Tibial nerve (tissue), 4 donors: Measurements from ENCODE around the gene ATAD3A. TPM values are rescaled to one million over a fixed set of nuclear protein-coding genes. Genes with fewer than 3 reads are reported as not detected.

Source experiments
- DNase-seq, 2 donors: peaks; one replicate each; pipeline ENCODE4 v3.0.0-alpha.2; 2019; ENCODE audit warnings: low spot score in 2 of 2
- H3K27ac ChIP-seq, 4 donors: fragments of 200-600 bp; sonication (generic) in 3 of 4; one replicate each; pipeline ENCODE4 v1.5.1; 2017 to 2019; ENCODE audit warnings: mild to moderate bottlenecking in 1 of 4
- H3K27me3 ChIP-seq, 2 donors: fragments of 200-600 bp; sonication (generic) in 1 of 2; one replicate each; pipeline versions ENCODE4 v1.5.1 to v1.6.0; 2017 to 2019
- H3K36me3 ChIP-seq, 3 donors: fragments of 200-600 bp; sonication (generic); one replicate each; pipeline ENCODE4 v1.5.1; 2018 to 2019
- H3K4me1 ChIP-seq, 4 donors: fragments of 200-600 bp; sonication (generic) in 3 of 4; one replicate each; pipeline ENCODE4 v1.5.1; 2017 to 2019
- H3K4me3 ChIP-seq, 4 donors: fragments of 200-600 bp; sonication (generic) in 3 of 4; one replicate each; pipeline ENCODE4 v1.5.1; 2017 to 2019; ENCODE audit warnings: mild to moderate bottlenecking in 1 of 4, moderate library complexity in 1 of 4
- H3K9me3 ChIP-seq, 4 donors: fragments of 200-600 bp; sonication (generic) in 3 of 4; one replicate each; pipeline ENCODE4 v1.5.1; 2017 to 2019
- CTCF ChIP-seq, 5 experiments: fragments of 200-600 bp in 3 of 5; fragments of 450-650 bp in 2 of 5; sonication (generic) in 3 of 5; IDR thresholded peaks; one replicate each; pipeline ENCODE4 v1.5.1; 2016 to 2019; ENCODE audit warnings: antibody characterized with exemption in 5 of 5, mild to moderate bottlenecking in 3 of 5, moderate library complexity in 2 of 5
- EP300 ChIP-seq, 2 donors: sonication (generic); formaldehyde crosslinking; IDR thresholded peaks; one replicate each; pipeline ENCODE4 v1.6.1; 2017; ENCODE audit warnings: antibody characterized with exemption in 2 of 2, mild to moderate bottlenecking in 1 of 2
- POLR2A ChIP-seq, 2 donors: fragments of 450-650 bp; IDR thresholded peaks; one replicate each; pipeline ENCODE4 v1.6.1; 2017; ENCODE audit warnings: antibody characterized with exemption in 2 of 2, mild to moderate bottlenecking in 2 of 2, moderate library complexity in 2 of 2
- WGBS, 2 donors: methylation state at CpG; one replicate each; pipeline ENCODE4 v1.1.5; 2018; 5-methylcytosine and 5-hydroxymethylcytosine counted together
- total RNA-seq, 4 donors: library from RNA; depleted of rRNA; stranded (reverse); fragments of >200 nt; gene quantifications; one replicate each; pipeline ENCODE4 v1.1.0, GENCODE V29; 2016

Gene ATAD3A
- total RNA-seq, 4 donors from 2014 or later = 19.6 to 47.4 (median 27.0) TPM

- no peak overlapping the region for H3K27ac ChIP-seq
- no peak for TF ChIP-seq POLR2A (IDR thresholded peaks at IDR 0.05)
- TF ChIP-seq CTCF (IDR thresholded peaks at IDR 0.05) = no peak
- TF ChIP-seq EP300 (IDR thresholded peaks at IDR 0.05) = no peak
- DNase-seq = no peak
- no peaks in the 10 kb centered on the region for H3K9me3 ChIP-seq
- no peaks in the 10 kb centered on the region for H3K27me3 ChIP-seq
- H3K4me1 ChIP-seq = peaks cover 0 to 19% (median 4%) of the 10 kb centered on the region in 4 donors
- WGBS, 2 donors = 79 to 85% methylated on average over 9 of the region's 9 CpGs
- H3K4me3 ChIP-seq = no peak overlapping the region
- H3K36me3 ChIP-seq = peaks cover 0 to 34% (median 0%) of the 10 kb centered on the region in 3 donors
Measured at GRCh38 chr1:1547011-1547410, 35.0 kb downstream of the ATAD3A start.

GRCh38 chr1:1547476-1547875, 35.5 kb downstream of the ATAD3A start:
- no peaks in the 10 kb centered on the region for H3K27me3 ChIP-seq
- no peak for DNase-seq
- TF ChIP-seq POLR2A (IDR thresholded peaks at IDR 0.05) (no peak), EP300 (IDR thresholded peaks at IDR 0.05) (no peak), CTCF (IDR thresholded peaks at IDR 0.05) (no peak)
- no peak overlapping the region for H3K27ac ChIP-seq
- WGBS, 2 donors = 93 to 97% methylated on average over 19 of the region's 19 CpGs
- no peak overlapping the region for H3K4me3 ChIP-seq
- H3K4me1 ChIP-seq = peaks cover 0 to 23% (median 4%) of the 10 kb centered on the region in 4 donors
- H3K36me3 ChIP-seq = peaks cover 0 to 30% (median 0%) of the 10 kb centered on the region in 3 donors
- no peaks in the 10 kb centered on the region for H3K9me3 ChIP-seq

- peaks cover 0 to 24% (median 4%) of the 10 kb centered on the region in 4 donors for H3K4me1 ChIP-seq
- no peak overlapping the region for H3K27ac ChIP-seq
- no peaks in the 10 kb centered on the region for H3K9me3 ChIP-seq
- H3K36me3 ChIP-seq = peaks cover 0 to 18% (median 0%) of the 10 kb centered on the region in 3 donors
- DNase-seq = no peak
- TF ChIP-seq POLR2A (IDR thresholded peaks at IDR 0.05) = no peak
- no peak for TF ChIP-seq EP300 (IDR thresholded peaks at IDR 0.05)
- TF ChIP-seq CTCF (IDR thresholded peaks at IDR 0.05) = no peak
- H3K4me3 ChIP-seq = no peak overlapping the region
- WGBS, 2 donors = 77 to 79% methylated on average over 10 to 12 of the region's 14 CpGs
- no peaks in the 10 kb centered on the region for H3K27me3 ChIP-seq
Measured at GRCh38 chr1:1548591-1548990, 36.6 kb downstream of the ATAD3A start.

GRCh38 chr1:1550087-1550486, 38.1 kb downstream of the ATAD3A start:
- H3K27me3 ChIP-seq = no peaks in the 10 kb centered on the region
- no peak overlapping the region for H3K4me3 ChIP-seq
- peak overlapping the region in 1 of 4 donors; percentile 41 for H3K27ac ChIP-seq
- WGBS, 2 donors = 55 to 62% methylated on average over 7 of the region's 7 CpGs
- H3K9me3 ChIP-seq = no peaks in the 10 kb centered on the region
- peaks cover 0 to 20% (median 0%) of the 10 kb centered on the region in 3 donors for H3K36me3 ChIP-seq
- peaks cover 0 to 37% (median 4%) of the 10 kb centered on the region in 4 donors for H3K4me1 ChIP-seq
- DNase-seq = no peak
- TF ChIP-seq CTCF (IDR thresholded peaks at IDR 0.05) = no peak
- no peak for TF ChIP-seq EP300 (IDR thresholded peaks at IDR 0.05)
- TF ChIP-seq POLR2A (IDR thresholded peaks at IDR 0.05) = no peak

GRCh38 chr1:1550591-1551432, 38.9 kb downstream of the ATAD3A start:
- no peak overlapping the region for H3K4me3 ChIP-seq
- TF ChIP-seq CTCF (IDR thresholded peaks at IDR 0.05) = peak in 3 of 5 experiments; percentile 17 to 22 (median 18)
- no peak for TF ChIP-seq POLR2A (IDR thresholded peaks at IDR 0.05)
- no peak for TF ChIP-seq EP300 (IDR thresholded peaks at IDR 0.05)
- peaks cover 0 to 39% (median 4%) of the 10 kb centered on the region in 4 donors for H3K4me1 ChIP-seq
- H3K36me3 ChIP-seq = peaks cover 0 to 28% (median 0%) of the 10 kb centered on the region in 3 donors
- WGBS, 2 donors = 35 to 48% methylated on average over 14 of the region's 15 CpGs
- H3K9me3 ChIP-seq = no peaks in the 10 kb centered on the region
- no peaks in the 10 kb centered on the region for H3K27me3 ChIP-seq
- DNase-seq = no peak
- peak overlapping the region in 1 of 4 donors; percentile 41 for H3K27ac ChIP-seq
